Loucy (cell line): ENCODE data around the gene B4GALT2.

ENCODE experiments used
- H2AFZ ChIP-seq: fragments of 200-600 bp; sonication (generic); 2 replicates; pipeline ENCODE4 v1.6.0; 2016; ENCODE audit warnings: antibody characterized with exemption, mild to moderate bottlenecking, low read length, moderate library complexity
- H3F3A ChIP-seq: fragments of 200-600 bp; 2 replicates; pipeline ENCODE4 v1.6.0; 2016; ENCODE audit warnings: antibody characterized with exemption, low read depth, mild to moderate bottlenecking
- H3K27me3 ChIP-seq: fragments of 200-600 bp; sonication (generic); 2 replicates; pipeline ENCODE4 v1.6.1; 2014; ENCODE audit warnings: low read length, mild to moderate bottlenecking; ENCODE audit not compliant: insufficient read depth, poor library complexity, severe bottlenecking
- H3K36me3 ChIP-seq: fragments of 200-600 bp; sonication (generic); 2 replicates; pipeline ENCODE4 v1.6.1; 2016; ENCODE audit warnings: low read length; ENCODE audit not compliant: insufficient read depth
- H3K4me1 ChIP-seq: fragments of 200-600 bp; sonication (generic); 2 replicates; pipeline ENCODE4 v1.5.1; 2014; ENCODE audit warnings: low read length, mild to moderate bottlenecking; ENCODE audit not compliant: insufficient read depth, poor library complexity, severe bottlenecking
- H3K4me2 ChIP-seq: fragments of 200-600 bp; sonication (generic); 2 replicates; pipeline ENCODE4 v1.6.0; 2014; ENCODE audit warnings: antibody characterized with exemption, low read length, low read depth, mild to moderate bottlenecking; ENCODE audit not compliant: poor library complexity, severe bottlenecking
- H3K4me3 ChIP-seq: fragments of 200-600 bp; sonication (generic); 2 replicates; pipeline ENCODE4 v1.5.1; 2014; ENCODE audit warnings: low read length, mild to moderate bottlenecking, mixed read lengths; ENCODE audit not compliant: poor library complexity, severe bottlenecking
- H3K79me2 ChIP-seq: fragments of 200-600 bp; sonication (generic); 2 replicates; pipeline ENCODE4 v1.6.1; 2014; ENCODE audit warnings: low read length; ENCODE audit not compliant: insufficient read depth
- H3K9ac ChIP-seq: fragments of 200-600 bp; sonication (generic); 2 replicates; pipeline ENCODE4 v1.6.0; 2014; ENCODE audit warnings: mild to moderate bottlenecking, low read depth, low read length, moderate library complexity; ENCODE audit not compliant: poor library complexity, severe bottlenecking
- H3K9me2 ChIP-seq: fragments of 200-600 bp; sonication (generic); replicated peaks from 2 replicates; pipeline ENCODE4 v1.6.1; 2016; ENCODE audit warnings: low read depth, low read length, mixed read lengths
- H3K9me3 ChIP-seq: fragments of 200-600 bp; sonication (generic); 2 replicates; pipeline ENCODE4 v1.6.1; 2014; ENCODE audit warnings: mild to moderate bottlenecking, antibody characterized with exemption, low read length, low read depth; ENCODE audit not compliant: insufficient read depth
- H4K20me1 ChIP-seq: fragments of 200-600 bp; sonication (generic); 2 replicates; pipeline ENCODE4 v1.6.0; 2014; ENCODE audit warnings: antibody characterized with exemption, low read length, mild to moderate bottlenecking; ENCODE audit not compliant: insufficient read depth, poor library complexity, severe bottlenecking
- CTCF ChIP-seq: fragments of 200-600 bp; sonication (generic); conservative IDR thresholded peaks from 2 replicates; pipeline ENCODE4 v1.5.1; 2014; ENCODE audit warnings: mild to moderate bottlenecking, antibody characterized with exemption, low read length
- EZH2phosphoT487 ChIP-seq: fragments of 200-600 bp; IDR thresholded peaks from 2 replicates; pipeline ENCODE4 v1.6.1; 2018; ENCODE audit warnings: antibody characterized with exemption, mild to moderate bottlenecking, moderate library complexity, borderline replicate concordance

The B4GALT2 gene

DNA sequence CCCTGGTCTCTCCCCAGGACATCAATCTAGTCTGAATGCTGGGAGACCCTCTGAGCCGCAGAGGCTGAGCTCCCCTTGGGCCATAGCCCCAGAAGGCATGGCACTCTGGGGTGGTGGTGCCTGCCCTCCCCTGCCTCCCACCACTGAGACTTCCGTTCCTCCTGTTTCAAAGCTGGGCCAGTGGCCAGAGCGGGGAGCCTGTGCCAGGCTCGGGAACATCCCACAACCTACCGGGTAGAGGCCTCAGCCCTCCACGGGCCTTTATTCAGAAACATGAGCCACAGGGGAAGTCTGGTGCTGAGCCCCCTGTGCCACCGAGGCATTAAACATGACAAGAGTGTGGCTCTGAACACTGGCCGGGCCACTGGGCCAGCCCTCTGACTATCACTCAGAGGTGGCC, 20.4 kb downstream of the B4GALT2 start:
- TF ChIP-seq CTCF: no peak
- no peak for TF ChIP-seq EZH2phosphoT487

GRCh38 chr1:44000122-44000665, 21.2 kb downstream of the B4GALT2 start:
- H4K20me1 ChIP-seq: no peaks in the 10 kb centered on the region
- no peak overlapping the region for H2AFZ ChIP-seq
- no peak for TF ChIP-seq CTCF
- no peak for TF ChIP-seq EZH2phosphoT487
- H3K4me1 ChIP-seq: no peaks in the 10 kb centered on the region
- H3K4me2 ChIP-seq: no peak overlapping the region
- H3K36me3 ChIP-seq: no peaks in the 10 kb centered on the region
- H3K27me3 ChIP-seq: no peaks in the 10 kb centered on the region
- H3K4me3 ChIP-seq: no peak overlapping the region
- H3K9ac ChIP-seq: no peak overlapping the region
- H3K9me2 ChIP-seq: no peaks in the 10 kb centered on the region
- H3F3A ChIP-seq: no peaks in the 10 kb centered on the region
- H3K9me3 ChIP-seq: no peaks in the 10 kb centered on the region
- H3K79me2 ChIP-seq: no peaks in the 10 kb centered on the region

More for the DNA sequence above, 20.4 kb downstream of the B4GALT2 start:
- Histone ChIP-seq H4K20me1 (no peaks in the 10 kb centered on the region), H3K36me3 (no peaks in the 10 kb centered on the region), H3F3A (no peaks in the 10 kb centered on the region), H3K9me3 (no peaks in the 10 kb centered on the region), H3K27me3 (no peaks in the 10 kb centered on the region), H3K9ac (no peak overlapping the region), H3K9me2 (no peaks in the 10 kb centered on the region), H3K4me1 (no peaks in the 10 kb centered on the region), H3K4me2 (no peak overlapping the region), H3K79me2 (no peaks in the 10 kb centered on the region), H3K4me3 (no peak overlapping the region), H2AFZ (no peak overlapping the region)

DNA sequence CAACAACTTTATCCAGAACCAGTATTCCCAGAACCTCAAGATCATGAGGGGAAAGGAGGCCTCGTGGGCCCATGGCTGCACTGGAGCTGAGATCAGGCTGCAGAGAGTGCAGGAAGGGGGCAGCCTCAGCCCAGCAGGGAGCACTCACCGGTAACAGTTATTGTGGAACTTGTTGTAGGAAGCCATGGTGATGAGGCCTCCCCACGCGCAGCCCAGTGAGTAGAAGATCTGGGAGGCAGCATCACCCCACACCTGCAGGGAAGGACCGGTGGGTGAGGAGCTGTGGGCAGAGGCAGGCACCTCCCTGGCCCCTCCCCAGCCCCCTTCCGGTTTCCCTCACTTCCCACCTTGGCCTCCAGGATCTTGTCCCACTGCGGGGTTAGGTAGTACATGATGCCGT, 23.2 kb downstream of the B4GALT2 start:
- no peaks in the 10 kb centered on the region for H3K9me3 ChIP-seq
- H3K36me3 ChIP-seq: no peaks in the 10 kb centered on the region
- no peaks in the 10 kb centered on the region for H4K20me1 ChIP-seq
- no peak overlapping the region for H2AFZ ChIP-seq
- no peaks in the 10 kb centered on the region for H3F3A ChIP-seq
- H3K4me1 ChIP-seq: no peaks in the 10 kb centered on the region
- no peak overlapping the region for H3K4me3 ChIP-seq
- no peaks in the 10 kb centered on the region for H3K79me2 ChIP-seq
- H3K4me2 ChIP-seq: no peak overlapping the region
- H3K9ac ChIP-seq: no peak overlapping the region
- H3K9me2 ChIP-seq: no peaks in the 10 kb centered on the region
- no peaks in the 10 kb centered on the region for H3K27me3 ChIP-seq
- TF ChIP-seq CTCF: no peak
- TF ChIP-seq EZH2phosphoT487: no peak
